Measurements from ENCODE around the gene PLCH2. TPM values are rescaled to one million over a fixed set of nuclear protein-coding genes. Genes with fewer than 3 reads are reported as not detected.

PLCH2 gene
- total RNA-seq, 5 donors from 2014 or later (not counting 1 experiment from before 2014, with no cell fraction given), result 20.2 to 59.1 (median 27.9) TPM

- Mint-ChIP-seq H3K27ac (no peak overlapping the region), H3K27me3 (no peaks in the 10 kb centered on the region), H3K9me3 (no peaks in the 10 kb centered on the region), H3K4me1 (peaks cover 0 to 6% (median 4%) of the 10 kb centered on the region in 3 donors), H3K4me3 (no peak overlapping the region), H3K36me3 (peaks cover 8% of the 10 kb centered on the region)
- CTCF ChIA-PET, result no interaction called here
- ATAC-seq (replicated peaks in 1 of 4), result no peak
- Histone ChIP-seq H3K36me3 (ENCODE audit: control insufficient read depth in 2 of 2, extremely low read depth in 1 of 2, insufficient read depth in 1 of 2, low read length in 1 of 2) (no peaks in the 10 kb centered on the region), H3K4me3 (ENCODE audit: control insufficient read depth in 1 of 2, extremely low read depth in 1 of 2, low read length in 1 of 2) (no peak overlapping the region), H3K9me3 (no peaks in the 10 kb centered on the region), H3K27me3 (replicated peaks in 1 of 2; ENCODE audit: control insufficient read depth in 2 of 2, extremely low read depth in 1 of 2, insufficient read depth in 2 of 2, low read length in 1 of 2) (no peaks in the 10 kb centered on the region), H3K4me1 (ENCODE audit: control insufficient read depth in 1 of 2, extremely low read depth in 1 of 2, insufficient read depth in 2 of 2, low read length in 2 of 2) (peaks cover 0 to 8% of the 10 kb centered on the region in 2 experiments), H3K27ac (ENCODE audit: low read length) (no peak overlapping the region)
- POLR2A ChIA-PET, result no interaction called here
- DNase-seq, result no peak
- 81% methylated on average over 10 of the region's 10 CpGs for WGBS (ENCODE audit: insufficient coverage)
These were observed 5.8 kb downstream of the PLCH2 start for GRCh38 chr1:2481885-2482284.

GRCh38 chr1:2482588-2482987 is 6.5 kb downstream of the PLCH2 start:
- peaks cover 14% of the 10 kb centered on the region for H3K36me3 Mint-ChIP-seq
- WGBS (ENCODE audit: insufficient coverage), result 83% methylated on average over 11 of the region's 11 CpGs
- no peak overlapping the region for H3K4me3 ChIP-seq (ENCODE audit: control insufficient read depth in 1 of 2, extremely low read depth in 1 of 2, low read length in 1 of 2)
- no peaks in the 10 kb centered on the region for H3K27me3 Mint-ChIP-seq
- DNase-seq (no peak), ATAC-seq (replicated peaks in 1 of 4) (no peak)
- ChIA-PET POLR2A (no interaction called here), CTCF (no interaction called here)
- no peak overlapping the region for H3K4me3 Mint-ChIP-seq
- H3K36me3 ChIP-seq (ENCODE audit: control insufficient read depth in 2 of 2, extremely low read depth in 1 of 2, insufficient read depth in 1 of 2, low read length in 1 of 2), result no peaks in the 10 kb centered on the region
- no peak overlapping the region for H3K27ac Mint-ChIP-seq
- H3K9me3 ChIP-seq, result no peaks in the 10 kb centered on the region
- H3K27ac ChIP-seq (ENCODE audit: low read length), result no peak overlapping the region
- no peaks in the 10 kb centered on the region for H3K27me3 ChIP-seq (replicated peaks in 1 of 2; ENCODE audit: control insufficient read depth in 2 of 2, extremely low read depth in 1 of 2, insufficient read depth in 2 of 2, low read length in 1 of 2)
- H3K9me3 Mint-ChIP-seq, result peaks cover 0 to under 1% (median 0%) of the 10 kb centered on the region in 3 donors
- peaks cover 0 to 6% (median 4%) of the 10 kb centered on the region in 3 donors for H3K4me1 Mint-ChIP-seq
- H3K4me1 ChIP-seq (ENCODE audit: control insufficient read depth in 1 of 2, extremely low read depth in 1 of 2, insufficient read depth in 2 of 2, low read length in 2 of 2), result peaks cover 0 to 8% of the 10 kb centered on the region in 2 experiments

- H3K4me3 ChIP-seq (ENCODE audit: control insufficient read depth in 1 of 2, extremely low read depth in 1 of 2, low read length in 1 of 2), result no peak overlapping the region
- H3K9me3 Mint-ChIP-seq, result peaks cover 0 to 5% (median 0%) of the 10 kb centered on the region in 3 donors
- H3K36me3 Mint-ChIP-seq, result peaks cover 18% of the 10 kb centered on the region
These were observed 6.9 kb downstream of the PLCH2 start for GRCh38 chr1:2483026-2483425.

DNA sequence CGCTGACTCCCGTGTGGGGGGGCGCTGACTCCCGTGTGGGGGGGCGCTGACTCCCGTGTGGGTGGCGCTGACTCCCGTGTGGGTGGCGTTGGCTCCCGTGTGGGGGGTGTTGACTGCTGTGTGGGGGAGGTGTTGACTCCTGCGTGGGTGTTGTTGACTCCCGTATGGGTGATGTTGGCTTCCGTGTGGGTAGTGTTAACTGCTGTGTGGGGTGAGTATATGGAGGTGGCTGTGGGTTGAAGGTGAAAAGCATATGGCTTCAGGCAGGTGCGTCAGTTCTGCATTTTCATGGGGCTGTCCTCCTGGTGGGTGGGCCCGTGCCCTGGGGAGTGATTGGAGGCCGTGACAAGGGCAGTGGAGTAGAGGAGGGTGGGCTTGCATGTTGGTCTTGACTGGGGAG is 7.9 kb downstream of the PLCH2 start:
- peaks cover 0 to 6% (median 4%) of the 10 kb centered on the region in 3 donors for H3K4me1 Mint-ChIP-seq
- no peak overlapping the region for H3K4me3 ChIP-seq (ENCODE audit: control insufficient read depth in 1 of 2, extremely low read depth in 1 of 2, low read length in 1 of 2)
- no peak for DNase-seq
- no peak for ATAC-seq (replicated peaks in 1 of 4)
- no peak overlapping the region for H3K27ac ChIP-seq (ENCODE audit: low read length)
- no peaks in the 10 kb centered on the region for H3K27me3 ChIP-seq (replicated peaks in 1 of 2; ENCODE audit: control insufficient read depth in 2 of 2, extremely low read depth in 1 of 2, insufficient read depth in 2 of 2, low read length in 1 of 2)
- no peak overlapping the region for H3K4me3 Mint-ChIP-seq
- peaks cover 27% of the 10 kb centered on the region for H3K36me3 Mint-ChIP-seq
- no peaks in the 10 kb centered on the region for H3K36me3 ChIP-seq (ENCODE audit: control insufficient read depth in 2 of 2, extremely low read depth in 1 of 2, insufficient read depth in 1 of 2, low read length in 1 of 2)
- H3K27me3 Mint-ChIP-seq, result no peaks in the 10 kb centered on the region
- no peaks in the 10 kb centered on the region for H3K9me3 ChIP-seq
- no peak overlapping the region for H3K27ac Mint-ChIP-seq
- H3K9me3 Mint-ChIP-seq, result peaks cover 0 to 12% (median 3%) of the 10 kb centered on the region in 3 donors
- POLR2A ChIA-PET, result no interaction called here
- CTCF ChIA-PET, result no interaction called here
- 60% methylated on average over 15 of the region's 16 CpGs for WGBS (ENCODE audit: insufficient coverage)
- H3K4me1 ChIP-seq (ENCODE audit: control insufficient read depth in 1 of 2, extremely low read depth in 1 of 2, insufficient read depth in 2 of 2, low read length in 2 of 2), result peaks cover 0 to 8% of the 10 kb centered on the region in 2 experiments

More at GRCh38 chr1:2483026-2483425, 6.9 kb downstream of the PLCH2 start:
- Histone ChIP-seq H3K27ac (ENCODE audit: low read length) (no peak overlapping the region), H3K36me3 (ENCODE audit: control insufficient read depth in 2 of 2, extremely low read depth in 1 of 2, insufficient read depth in 1 of 2, low read length in 1 of 2) (no peaks in the 10 kb centered on the region), H3K27me3 (replicated peaks in 1 of 2; ENCODE audit: control insufficient read depth in 2 of 2, extremely low read depth in 1 of 2, insufficient read depth in 2 of 2, low read length in 1 of 2) (no peaks in the 10 kb centered on the region), H3K9me3 (no peaks in the 10 kb centered on the region), H3K4me1 (ENCODE audit: control insufficient read depth in 1 of 2, extremely low read depth in 1 of 2, insufficient read depth in 2 of 2, low read length in 2 of 2) (peaks cover 0 to 8% of the 10 kb centered on the region in 2 experiments)
- Mint-ChIP-seq H3K27me3 (no peaks in the 10 kb centered on the region), H3K4me1 (peaks cover 0 to 6% (median 4%) of the 10 kb centered on the region in 3 donors), H3K27ac (no peak overlapping the region), H3K4me3 (no peak overlapping the region)
- WGBS (ENCODE audit: insufficient coverage), result 77% methylated on average over 12 of the region's 13 CpGs
- ChIA-PET CTCF (no interaction called here), POLR2A (no interaction called here)
- DNase-seq (no peak), ATAC-seq (replicated peaks in 1 of 4) (no peak)

GRCh38 chr1:2486041-2486440 is 10.0 kb downstream of the PLCH2 start:
- Mint-ChIP-seq H3K27ac (no peak overlapping the region), H3K9me3 (peaks cover 0 to 14% (median 3%) of the 10 kb centered on the region in 3 donors), H3K27me3 (no peaks in the 10 kb centered on the region), H3K4me1 (peaks cover 0 to 6% (median 4%) of the 10 kb centered on the region in 3 donors), H3K36me3 (peaks cover 32% of the 10 kb centered on the region), H3K4me3 (no peak overlapping the region)
- Histone ChIP-seq H3K9me3 (no peaks in the 10 kb centered on the region), H3K27ac (ENCODE audit: low read length) (no peak overlapping the region), H3K4me3 (ENCODE audit: control insufficient read depth in 1 of 2, extremely low read depth in 1 of 2, low read length in 1 of 2) (no peak overlapping the region), H3K27me3 (replicated peaks in 1 of 2; ENCODE audit: control insufficient read depth in 2 of 2, extremely low read depth in 1 of 2, insufficient read depth in 2 of 2, low read length in 1 of 2) (peaks cover 0 to 3% of the 10 kb centered on the region in 2 experiments), H3K4me1 (ENCODE audit: control insufficient read depth in 1 of 2, extremely low read depth in 1 of 2, insufficient read depth in 2 of 2, low read length in 2 of 2) (peaks cover 0 to 8% of the 10 kb centered on the region in 2 experiments), H3K36me3 (ENCODE audit: control insufficient read depth in 2 of 2, extremely low read depth in 1 of 2, insufficient read depth in 1 of 2, low read length in 1 of 2) (peaks cover 0 to 4% of the 10 kb centered on the region in 2 donors)
- ChIA-PET POLR2A (no interaction called here), CTCF (no interaction called here)
- WGBS (ENCODE audit: insufficient coverage), result 89% methylated on average over 2 of the region's 4 CpGs
- ATAC-seq (replicated peaks in 1 of 4) (no peak), DNase-seq (no peak)

DNA sequence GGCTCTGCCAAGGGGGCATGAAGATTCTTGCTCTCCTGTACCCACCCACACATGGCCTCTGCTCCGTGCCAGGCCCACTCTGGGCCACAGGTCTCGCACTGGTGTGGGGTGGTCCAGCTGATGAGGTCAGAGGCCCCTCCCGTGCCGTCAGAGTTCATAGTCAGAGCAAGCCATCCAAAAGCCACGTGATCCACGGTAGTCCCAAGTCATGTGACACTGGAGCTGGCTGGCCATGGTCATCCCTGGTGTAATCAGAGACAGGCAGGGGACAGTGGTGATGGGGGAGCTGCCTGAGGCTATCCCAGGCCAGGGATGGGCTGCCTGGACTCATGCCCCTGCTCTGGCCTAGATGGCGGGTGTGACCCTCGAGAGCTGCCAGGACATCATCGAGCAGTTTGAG is 10.5 kb downstream of the PLCH2 start:
- Histone ChIP-seq H3K27me3 (replicated peaks in 1 of 2; ENCODE audit: control insufficient read depth in 2 of 2, extremely low read depth in 1 of 2, insufficient read depth in 2 of 2, low read length in 1 of 2) (peaks cover 0 to 3% of the 10 kb centered on the region in 2 experiments), H3K9me3 (no peaks in the 10 kb centered on the region), H3K4me3 (ENCODE audit: control insufficient read depth in 1 of 2, extremely low read depth in 1 of 2, low read length in 1 of 2) (no peak overlapping the region), H3K4me1 (ENCODE audit: control insufficient read depth in 1 of 2, extremely low read depth in 1 of 2, insufficient read depth in 2 of 2, low read length in 2 of 2) (peaks cover 0 to 8% of the 10 kb centered on the region in 2 experiments), H3K36me3 (ENCODE audit: control insufficient read depth in 2 of 2, extremely low read depth in 1 of 2, insufficient read depth in 1 of 2, low read length in 1 of 2) (peaks cover 0 to 4% of the 10 kb centered on the region in 2 donors), H3K27ac (ENCODE audit: low read length) (no peak overlapping the region)
- peaks cover 36% of the 10 kb centered on the region for H3K36me3 Mint-ChIP-seq
- H3K4me1 Mint-ChIP-seq, result peaks cover 0 to 6% (median 4%) of the 10 kb centered on the region in 3 donors
- no peak overlapping the region for H3K27ac Mint-ChIP-seq
- POLR2A ChIA-PET, result no interaction called here
- ATAC-seq (replicated peaks in 1 of 4) (no peak), DNase-seq (no peak)
- 85% methylated on average over 9 of the region's 9 CpGs for WGBS (ENCODE audit: insufficient coverage)
- H3K4me3 Mint-ChIP-seq, result no peak overlapping the region
- H3K9me3 Mint-ChIP-seq, result peaks cover 0 to 14% (median 3%) of the 10 kb centered on the region in 3 donors
- H3K27me3 Mint-ChIP-seq, result no peaks in the 10 kb centered on the region
- CTCF ChIA-PET, result no interaction called here

GRCh38 chr1:2488688-2489087 is 12.6 kb downstream of the PLCH2 start:
- CTCF ChIA-PET, result no interaction called here
- H3K27me3 Mint-ChIP-seq, result no peaks in the 10 kb centered on the region
- DNase-seq (no peak), ATAC-seq (replicated peaks in 1 of 4) (no peak)
- peaks cover 0 to 14% (median 3%) of the 10 kb centered on the region in 3 donors for H3K9me3 Mint-ChIP-seq
- Histone ChIP-seq H3K36me3 (ENCODE audit: control insufficient read depth in 2 of 2, extremely low read depth in 1 of 2, insufficient read depth in 1 of 2, low read length in 1 of 2) (peaks cover 0 to 4% of the 10 kb centered on the region in 2 donors), H3K4me3 (ENCODE audit: control insufficient read depth in 1 of 2, extremely low read depth in 1 of 2, low read length in 1 of 2) (no peak overlapping the region), H3K27me3 (replicated peaks in 1 of 2; ENCODE audit: control insufficient read depth in 2 of 2, extremely low read depth in 1 of 2, insufficient read depth in 2 of 2, low read length in 1 of 2) (peaks cover 0 to 3% of the 10 kb centered on the region in 2 experiments), H3K9me3 (no peaks in the 10 kb centered on the region), H3K4me1 (ENCODE audit: control insufficient read depth in 1 of 2, extremely low read depth in 1 of 2, insufficient read depth in 2 of 2, low read length in 2 of 2) (peaks cover 2 to 26% of the 10 kb centered on the region in 2 experiments), H3K27ac (ENCODE audit: low read length) (no peak overlapping the region)
- POLR2A ChIA-PET, result no interaction called here
- WGBS (ENCODE audit: insufficient coverage), result 83% methylated on average over 1 of the region's 2 CpGs
- peaks cover 36% of the 10 kb centered on the region for H3K36me3 Mint-ChIP-seq
- H3K4me3 Mint-ChIP-seq, result no peak overlapping the region
- H3K27ac Mint-ChIP-seq, result no peak overlapping the region
- H3K4me1 Mint-ChIP-seq, result peaks cover 7 to 13% (median 12%) of the 10 kb centered on the region in 3 donors
